GM23248 (cell line): Measurements from ENCODE around the gene TMEM255B. TPM values are rescaled to one million over a fixed set of nuclear protein-coding genes. Genes with fewer than 3 reads are reported as not detected.
A peak's percentile ranks its signal among the peaks of the same experiment; 100 is the strongest.

Experiments
- DNase-seq: peaks from one replicate; pipeline ENCODE4 v3.0.0-alpha.2; 2015
- H2AFZ ChIP-seq: fragments of 200-600 bp; sonication (generic); 2 replicates; pipeline ENCODE4 v1.6.1; 2016; ENCODE audit warnings: antibody characterized with exemption
- H3F3A ChIP-seq: fragments of 200-600 bp; sonication (generic); 2 replicates; pipeline ENCODE4 v1.6.1; 2016; ENCODE audit warnings: mild to moderate bottlenecking, antibody characterized with exemption, mixed run types; ENCODE audit not compliant: insufficient read depth
- H3K27ac ChIP-seq: fragments of 200-600 bp; sonication (generic); 2 replicates; pipeline ENCODE4 v1.5.1; 2016; ENCODE audit warnings: mild to moderate bottlenecking
- H3K27me3 ChIP-seq: fragments of 200-600 bp; sonication (generic); replicated peaks from 2 replicates; pipeline ENCODE4 v1.6.1; 2016; ENCODE audit warnings: mild to moderate bottlenecking; ENCODE audit not compliant: insufficient read depth
- H3K36me3 ChIP-seq: fragments of 200-600 bp; sonication (generic); 2 replicates; pipeline ENCODE4 v1.6.1; 2016; ENCODE audit warnings: low read depth, mild to moderate bottlenecking
- H3K4me1 ChIP-seq: fragments of 200-600 bp; sonication (generic); 2 replicates; pipeline ENCODE4 v1.6.1; 2016; ENCODE audit warnings: mild to moderate bottlenecking; ENCODE audit not compliant: insufficient read depth
- H3K4me2 ChIP-seq: fragments of 200-600 bp; sonication (generic); one replicate; pipeline ENCODE4 v1.6.1; 2016; ENCODE audit warnings: mild to moderate bottlenecking; ENCODE audit not compliant: unreplicated experiment
- H3K4me3 ChIP-seq: fragments of 200-600 bp; sonication (generic); 2 replicates; pipeline ENCODE4 v1.5.1; 2016; ENCODE audit warnings: mild to moderate bottlenecking
- H3K79me2 ChIP-seq: fragments of 200-600 bp; sonication (generic); 2 replicates; pipeline ENCODE4 v1.6.1; 2016; ENCODE audit warnings: mild to moderate bottlenecking; ENCODE audit not compliant: insufficient read depth
- H3K9ac ChIP-seq: fragments of 200-600 bp; sonication (generic); 2 replicates; pipeline ENCODE4 v1.6.1; 2016; ENCODE audit warnings: mild to moderate bottlenecking
- H3K9me2 ChIP-seq: fragments of 200-600 bp; sonication (generic); 2 replicates; pipeline ENCODE4 v1.6.1; 2016; ENCODE audit warnings: mixed run types, mild to moderate bottlenecking, moderate library complexity; ENCODE audit not compliant: insufficient read depth
- H3K9me3 ChIP-seq: fragments of 200-600 bp; sonication (generic); one replicate; pipeline ENCODE4 v1.6.1; 2017; ENCODE audit warnings: low read depth
- H4K20me1 ChIP-seq: fragments of 200-600 bp; sonication (generic); 2 replicates; pipeline ENCODE4 v1.6.0; 2016; ENCODE audit not compliant: insufficient read depth
- EZH2 ChIP-seq: fragments of 200-600 bp; sonication (generic); IDR thresholded peaks from 2 replicates; pipeline ENCODE4 v1.6.1; 2018; ENCODE audit warnings: antibody characterized with exemption, mild to moderate bottlenecking; ENCODE audit not compliant: insufficient read depth, poor library complexity, severe bottlenecking
- EZH2phosphoT487 ChIP-seq: fragments of 200-600 bp; sonication (generic); IDR thresholded peaks from 2 replicates; pipeline ENCODE4 v1.6.1; 2018; ENCODE audit warnings: antibody characterized with exemption, moderate library complexity, mild to moderate bottlenecking, low read depth; ENCODE audit not compliant: insufficient read depth
- WGBS, 2 experiments: methylation state at CpG; one replicate each; pipeline ENCODE4 v1.1.6; 2015 to 2017; ENCODE audit warnings: low lambda C conversion rate in 2 of 2, low coverage in 1 of 2; ENCODE audit errors: missing lambda C conversion rate in 2 of 2; 5-methylcytosine and 5-hydroxymethylcytosine counted together
- in situ Hi-C: fragments of 300-500 bp; cut with MboI; formaldehyde crosslinking; loops from 2 replicates; pipeline ENCODE4 v1.15.0; 2020
- polyA plus RNA-seq: library from polyadenylated mRNA; unstranded; fragments of >200 nt; fragmentation: Nextera tagmentation; extraction: Ambion mirVana; gene quantifications from 2 replicates; pipeline ENCODE4 v1.2.1, GENCODE V29; 2016
- total RNA-seq: library from RNA; depleted of rRNA; stranded (reverse); fragments of >200 nt; shearing (Covaris generic); gene quantifications from 2 replicates; pipeline ENCODE4 v1.2.3, GENCODE V29; 2014

TMEM255B gene
- total and polyA plus RNA-seq, 2 experiments from 2014 or later: 8.2 TPM; not detected in 1

DNA sequence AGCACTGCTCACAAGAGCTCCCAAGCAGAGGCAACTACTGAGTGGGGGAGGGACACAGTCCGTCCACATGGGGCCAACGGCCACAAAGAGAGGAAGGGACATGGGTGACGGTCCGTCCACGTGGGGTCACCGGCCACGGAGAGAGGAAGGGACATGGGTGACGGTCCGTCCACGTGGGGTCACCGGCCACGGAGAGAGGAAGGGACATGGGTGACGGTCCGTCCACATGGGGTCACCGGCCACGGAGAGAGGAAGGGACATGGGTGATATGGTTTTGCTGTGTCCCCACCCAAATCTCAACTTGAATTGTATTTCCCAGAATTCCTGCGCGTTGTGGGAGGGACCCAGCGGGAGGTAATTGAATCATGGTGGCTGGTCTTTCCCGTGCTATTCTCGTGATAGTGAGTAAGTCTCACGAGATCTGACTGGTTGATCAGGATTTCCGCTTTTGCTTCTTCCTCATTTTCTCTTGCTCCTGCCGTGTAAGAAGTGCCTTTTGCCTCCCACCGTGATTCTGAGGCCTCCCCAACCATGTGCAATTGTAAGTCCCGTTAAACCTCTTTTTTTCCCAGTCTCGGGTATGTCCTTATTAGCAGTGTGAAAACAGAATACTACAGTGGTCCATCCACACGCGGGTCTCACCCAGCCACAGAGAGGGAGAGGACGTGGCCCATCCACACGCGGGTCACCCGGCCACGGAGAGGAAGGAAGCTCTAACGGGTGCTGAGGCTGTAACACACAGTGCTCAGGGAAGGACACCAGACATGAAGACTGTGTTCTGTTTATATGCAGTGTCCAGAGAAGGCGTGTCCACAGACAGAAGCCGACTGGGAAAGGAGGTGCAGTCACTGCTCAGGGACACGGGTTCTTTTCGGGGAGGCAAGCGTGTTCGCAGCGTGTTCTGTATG lies 56.4 kb downstream of the TMEM255B start:
- TF ChIP-seq EZH2 (no peak), EZH2phosphoT487 (no peak)
- in situ Hi-C loops: no loop called here
- peaks cover 23% of the 10 kb centered on the region; the same call in 1 of the 2 replicates for H3F3A ChIP-seq
- no peak for DNase-seq
- H3K27me3 ChIP-seq: no peaks in the 10 kb centered on the region
- no peak overlapping the region for H2AFZ ChIP-seq
- peaks cover 25% of the 10 kb centered on the region for H3K4me1 ChIP-seq
- H3K9me3 ChIP-seq: no peaks in the 10 kb centered on the region
- H3K27ac ChIP-seq: no peak overlapping the region
- H4K20me1 ChIP-seq: no peaks in the 10 kb centered on the region
- 88 to 91% methylated on average over 28 to 42 of the region's 42 CpGs for WGBS, 2 experiments
- no peaks in the 10 kb centered on the region for H3K9me2 ChIP-seq
- H3K4me2 ChIP-seq: no peak overlapping the region
- H3K4me3 ChIP-seq: no peak overlapping the region
- H3K79me2 ChIP-seq: no peaks in the 10 kb centered on the region
- H3K9ac ChIP-seq: no peak overlapping the region
- H3K36me3 ChIP-seq: no peaks in the 10 kb centered on the region; the same call in 1 of the 2 replicates

DNA sequence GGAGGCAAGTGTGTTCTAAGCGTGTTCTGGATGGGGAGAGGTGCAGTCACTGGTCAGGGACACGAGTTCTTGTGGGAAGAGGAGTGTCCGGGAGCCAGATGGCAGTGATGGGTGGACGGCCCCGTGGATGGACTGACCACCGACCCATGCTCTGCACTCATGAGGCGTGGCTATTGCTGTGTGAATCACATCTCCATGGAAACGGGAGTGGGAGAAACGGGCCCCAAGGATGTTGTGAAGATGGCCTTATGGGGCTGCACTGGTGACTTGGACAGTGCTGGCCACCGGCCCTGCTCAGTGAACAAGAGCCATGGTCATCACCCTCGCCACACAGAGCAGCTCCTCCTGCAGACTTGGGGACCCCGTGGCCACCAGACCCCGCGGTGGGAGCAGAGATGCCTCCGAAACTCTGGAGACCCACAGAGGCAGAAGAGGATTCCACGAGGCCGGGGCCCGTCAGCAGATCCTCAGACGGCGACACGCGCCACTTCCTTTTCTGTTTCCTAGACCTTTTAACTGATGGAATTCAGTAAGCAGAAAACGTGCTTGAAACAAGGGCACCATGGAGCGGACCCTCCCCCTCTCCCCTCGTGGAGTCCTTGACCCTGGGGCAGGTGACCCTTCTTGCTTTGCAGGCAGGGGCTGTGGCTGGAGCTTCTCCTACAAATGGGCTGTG lies 57.4 kb downstream of the TMEM255B start:
- Histone ChIP-seq H3K9me3 (no peaks in the 10 kb centered on the region), H3K9ac (no peak overlapping the region), H3K36me3 (no peaks in the 10 kb centered on the region; the same call in 1 of the 2 replicates), H3K27ac (no peak overlapping the region), H3K9me2 (no peaks in the 10 kb centered on the region), H4K20me1 (no peaks in the 10 kb centered on the region), H3K4me3 (no peak overlapping the region), H2AFZ (no peak overlapping the region), H3K79me2 (no peaks in the 10 kb centered on the region), H3K4me2 (no peak overlapping the region), H3K4me1 (peaks cover 32% of the 10 kb centered on the region), H3K27me3 (no peaks in the 10 kb centered on the region), H3F3A (peaks cover 26% of the 10 kb centered on the region; the same call in 1 of the 2 replicates)
- DNase-seq: peak; percentile 51
- in situ Hi-C loops: no loop called here
- no peak for TF ChIP-seq EZH2
- no peak for TF ChIP-seq EZH2phosphoT487
- WGBS, 2 experiments: 76 to 77% methylated on average over 24 to 25 of the region's 25 CpGs

DNA sequence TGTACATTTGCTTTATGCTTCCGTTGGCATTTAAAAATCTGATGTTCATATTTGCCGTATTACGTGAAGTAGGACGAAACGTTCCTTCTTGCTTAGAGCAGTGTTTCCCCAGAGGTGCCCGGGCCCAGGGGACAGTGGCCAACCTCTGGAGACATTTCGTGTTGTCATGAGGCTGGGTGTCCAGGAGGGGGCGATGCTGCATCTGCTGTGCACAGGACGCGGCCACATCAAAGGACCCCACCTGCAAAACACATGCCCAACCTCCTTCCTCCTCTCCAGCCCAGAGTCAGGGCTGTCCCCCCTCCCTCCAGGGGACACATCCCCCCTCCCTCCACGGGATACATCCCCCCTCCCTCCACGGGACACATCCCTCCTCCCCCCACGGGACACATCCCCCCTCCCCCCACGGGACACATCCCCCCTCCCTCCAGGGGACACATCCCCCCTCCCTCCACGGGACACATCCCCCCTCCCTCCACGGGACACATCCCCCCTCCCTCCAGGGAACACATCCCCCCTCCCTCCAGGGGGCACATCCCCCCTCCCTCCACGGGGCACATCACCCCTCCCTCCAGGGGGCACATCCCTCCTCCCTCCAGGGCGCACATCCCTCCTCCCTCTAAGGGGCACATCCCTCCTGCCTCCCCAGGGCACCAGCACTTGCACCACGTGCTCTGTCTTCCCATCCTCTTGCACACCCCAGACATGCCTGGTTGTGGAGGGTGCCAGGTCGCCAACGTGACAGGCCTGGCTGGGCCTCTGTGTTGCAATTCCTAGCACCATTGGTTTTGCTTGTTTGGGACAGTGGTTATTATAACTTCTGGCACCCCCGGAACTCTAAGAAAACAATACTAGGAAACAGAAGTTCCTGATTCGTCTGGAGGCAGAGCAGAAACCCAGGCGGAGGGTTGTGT lies 58.2 kb downstream of the TMEM255B start:
- TF ChIP-seq EZH2 (no peak), EZH2phosphoT487 (no peak)
- Histone ChIP-seq H3K27ac (peak overlapping the region; percentile 62), H2AFZ (no peak overlapping the region), H3K79me2 (no peaks in the 10 kb centered on the region), H3K4me3 (no peak overlapping the region), H3K9me2 (no peaks in the 10 kb centered on the region), H4K20me1 (no peaks in the 10 kb centered on the region), H3K4me1 (peaks cover 40% of the 10 kb centered on the region), H3K27me3 (no peaks in the 10 kb centered on the region), H3K9me3 (no peaks in the 10 kb centered on the region), H3K9ac (peak overlapping the region; percentile 31; the same call in 1 of the 2 replicates), H3K36me3 (peaks cover 7% of the 10 kb centered on the region; the same call in 1 of the 2 replicates), H3K4me2 (no peak overlapping the region), H3F3A (peaks cover 34% of the 10 kb centered on the region)
- in situ Hi-C loops: no loop called here
- 7 to 12% methylated on average over 17 to 24 of the region's 24 CpGs for WGBS, 2 experiments
- DNase-seq: peak; percentile 97
